Measurements from ENCODE around the gene TAS2R41. TPM values are rescaled to one million over a fixed set of nuclear protein-coding genes. Genes with fewer than 3 reads are reported as not detected.

The TAS2R41 gene
- total RNA-seq, 1 donor from 2014 or later: not detected

- intact Hi-C loops (cut with micrococcal nuclease): loop anchor here (2.0 kb wide), 1 partner anchor 112 kb away; the partner anchor contains the start of gene ZYX
Measured at GRCh38 chr7:143492799-143493739, 15.4 kb downstream of the TAS2R41 start.

GRCh38 chr7:143493751-143494150 is 16.1 kb downstream of the TAS2R41 start:
- intact Hi-C loops (cut with micrococcal nuclease): loop anchor here (2.0 kb wide), 1 partner anchor 113 kb away; the partner anchor contains the start of gene ZYX

GRCh38 chr7:143494622-143495021 is 16.9 kb downstream of the TAS2R41 start:
- intact Hi-C loops (cut with micrococcal nuclease): no loop called here

- intact Hi-C loops (cut with micrococcal nuclease): no loop called here
Measured at GRCh38 chr7:143495851-143496250, 18.2 kb downstream of the TAS2R41 start.

GRCh38 chr7:143496263-143496662 is 18.6 kb downstream of the TAS2R41 start:
- intact Hi-C loops (cut with micrococcal nuclease): no loop called here

GRCh38 chr7:143497008-143497795 is 19.5 kb downstream of the TAS2R41 start:
- intact Hi-C loops (cut with micrococcal nuclease): no loop called here

GRCh38 chr7:143499246-143499645 is 21.6 kb downstream of the TAS2R41 start:
- intact Hi-C loops (cut with micrococcal nuclease): no loop called here

- intact Hi-C loops (cut with micrococcal nuclease): no loop called here
Measured at GRCh38 chr7:143499743-143500348, 22.2 kb downstream of the TAS2R41 start.

- intact Hi-C loops (cut with micrococcal nuclease): no loop called here
Measured at GRCh38 chr7:143503261-143503660, 25.6 kb downstream of the TAS2R41 start.

- intact Hi-C loops (cut with micrococcal nuclease): no loop called here
Measured at GRCh38 chr7:143504215-143504936, 26.7 kb downstream of the TAS2R41 start.

GRCh38 chr7:143504937-143505297 is 27.2 kb downstream of the TAS2R41 start:
- intact Hi-C loops (cut with micrococcal nuclease): no loop called here

- intact Hi-C loops (cut with micrococcal nuclease): no loop called here
Measured at GRCh38 chr7:143505838-143506237, 28.2 kb downstream of the TAS2R41 start.

GRCh38 chr7:143507094-143507518 is 29.4 kb downstream of the TAS2R41 start:
- intact Hi-C loops (cut with micrococcal nuclease): no loop called here

GRCh38 chr7:143507534-143508055 is 29.9 kb downstream of the TAS2R41 start:
- intact Hi-C loops (cut with micrococcal nuclease): no loop called here

GRCh38 chr7:143510854-143511592 is 33.4 kb downstream of the TAS2R41 start:
- intact Hi-C loops (cut with micrococcal nuclease): no loop called here

- intact Hi-C loops (cut with micrococcal nuclease): no loop called here
Measured at GRCh38 chr7:143511593-143512047, 33.9 kb downstream of the TAS2R41 start.

GRCh38 chr7:143512488-143513340 is 35.0 kb downstream of the TAS2R41 start:
- intact Hi-C loops (cut with micrococcal nuclease): no loop called here

GRCh38 chr7:143514487-143514886 is 36.8 kb downstream of the TAS2R41 start:
- intact Hi-C loops (cut with micrococcal nuclease): no loop called here
